Activated naive CD8-positive, alpha-beta T cell treated with anti-CD3 and anti-CD28 coated beads, Interleukin-2, amount 50 U/mL, for 24 hours (primary cell): ENCODE results near the gene USP17L13.
"Not testable (repeated sequence)": the region's sequence is repeated elsewhere in the genome, so short reads cannot be mapped to it uniquely, and the experiment has no call there.

Experiments used
- ATAC-seq: fragments of 150-1000 bp; cut with Tn5 transposase; one replicate; pipeline ENCODE4 v1.10.0; 2021
- DNase-seq: peaks from one replicate; pipeline ENCODE4 v3.0.0; 2021
- H3K27ac Mint-ChIP-seq: one replicate; pipeline ENCODE4 v1.8.0; 2021; ENCODE audit warnings: mild to moderate bottlenecking, mixed read lengths
- H3K27me3 Mint-ChIP-seq: one replicate; pipeline ENCODE4 v1.8.0; 2021; ENCODE audit warnings: mixed read lengths
- H3K36me3 Mint-ChIP-seq: one replicate; pipeline ENCODE4 v1.8.0; 2021; ENCODE audit warnings: low read depth, mixed read lengths
- H3K4me1 Mint-ChIP-seq: one replicate; pipeline ENCODE4 v1.8.0; 2021; ENCODE audit warnings: mixed read lengths
- H3K4me3 Mint-ChIP-seq: one replicate; pipeline ENCODE4 v1.8.0; 2021; ENCODE audit warnings: mild to moderate bottlenecking, moderate library complexity, mixed read lengths
- H3K9me3 Mint-ChIP-seq: one replicate; pipeline ENCODE4 v1.8.0; 2021; ENCODE audit warnings: mixed read lengths

The USP17L13 gene, protein sequence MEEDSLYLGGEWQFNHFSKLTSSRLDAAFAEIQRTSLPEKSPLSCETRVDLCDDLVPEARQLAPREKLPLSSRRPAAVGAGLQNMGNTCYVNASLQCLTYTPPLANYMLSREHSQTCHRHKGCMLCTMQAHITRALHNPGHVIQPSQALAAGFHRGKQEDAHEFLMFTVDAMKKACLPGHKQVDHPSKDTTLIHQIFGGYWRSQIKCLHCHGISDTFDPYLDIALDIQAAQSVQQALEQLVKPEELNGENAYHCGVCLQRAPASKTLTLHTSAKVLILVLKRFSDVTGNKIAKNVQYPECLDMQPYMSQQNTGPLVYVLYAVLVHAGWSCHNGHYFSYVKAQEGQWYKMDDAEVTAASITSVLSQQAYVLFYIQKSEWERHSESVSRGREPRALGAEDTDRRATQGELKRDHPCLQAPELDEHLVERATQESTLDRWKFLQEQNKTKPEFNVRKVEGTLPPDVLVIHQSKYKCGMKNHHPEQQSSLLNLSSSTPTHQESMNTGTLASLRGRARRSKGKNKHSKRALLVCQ

DNA sequence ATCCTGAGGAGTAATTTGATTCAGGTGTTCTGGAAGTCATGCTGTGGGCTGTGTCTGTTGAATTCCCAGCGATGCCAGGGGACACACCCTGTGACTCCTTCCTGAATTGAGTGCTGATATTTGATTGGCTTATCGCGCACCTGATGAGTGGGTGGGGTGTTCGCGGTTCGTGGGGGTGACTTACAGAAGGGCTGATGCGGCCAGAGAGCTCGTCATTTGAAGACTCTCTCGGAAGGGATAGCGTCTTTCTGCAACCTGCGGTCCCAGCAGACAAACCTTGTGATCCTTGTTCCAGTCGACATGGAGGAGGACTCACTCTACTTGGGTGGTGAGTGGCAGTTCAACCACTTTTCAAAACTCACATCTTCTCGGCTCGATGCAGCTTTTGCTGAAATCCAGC, at the start of gene USP17L13:
USP17L13 (plus strand) TSS at position 301 of the 400 bp plus-strand sequence; CDS start at position 301, 0 bp downstream.
- not testable (repeated sequence) for H3K9me3 Mint-ChIP-seq, H3K4me1 Mint-ChIP-seq, H3K4me3 Mint-ChIP-seq, H3K27me3 Mint-ChIP-seq, H3K36me3 Mint-ChIP-seq, H3K27ac Mint-ChIP-seq, DNase-seq, ATAC-seq

DNA sequence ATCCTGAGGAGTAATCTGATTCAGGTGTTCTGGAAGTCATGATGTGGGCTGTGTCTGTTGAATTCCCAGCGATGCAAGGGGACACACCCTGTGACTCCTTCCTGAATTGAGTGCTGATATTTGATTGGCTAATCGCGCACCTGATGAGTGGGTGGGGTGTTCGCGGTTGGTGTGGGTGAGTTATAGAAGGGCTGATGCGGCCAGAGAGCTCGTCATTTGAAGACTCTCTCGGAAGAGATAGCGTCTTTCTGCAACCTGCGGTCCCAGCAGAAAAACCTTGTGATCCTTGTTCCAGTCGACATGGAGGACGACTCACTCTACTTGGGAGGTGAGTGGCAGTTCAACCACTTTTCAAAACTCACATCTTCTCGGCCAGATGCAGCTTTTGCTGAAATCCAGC, 14.3 kb upstream of the USP17L13 start, which contains the start of gene USP17L10:
USP17L10 (plus strand) TSS at position 301 of the 400 bp plus-strand sequence; CDS start at position 301, 0 bp downstream.
- DNase-seq, H3K27ac Mint-ChIP-seq, H3K9me3 Mint-ChIP-seq, H3K4me1 Mint-ChIP-seq, H3K36me3 Mint-ChIP-seq, H3K27me3 Mint-ChIP-seq, ATAC-seq, H3K4me3 Mint-ChIP-seq: not testable (repeated sequence)

DNA sequence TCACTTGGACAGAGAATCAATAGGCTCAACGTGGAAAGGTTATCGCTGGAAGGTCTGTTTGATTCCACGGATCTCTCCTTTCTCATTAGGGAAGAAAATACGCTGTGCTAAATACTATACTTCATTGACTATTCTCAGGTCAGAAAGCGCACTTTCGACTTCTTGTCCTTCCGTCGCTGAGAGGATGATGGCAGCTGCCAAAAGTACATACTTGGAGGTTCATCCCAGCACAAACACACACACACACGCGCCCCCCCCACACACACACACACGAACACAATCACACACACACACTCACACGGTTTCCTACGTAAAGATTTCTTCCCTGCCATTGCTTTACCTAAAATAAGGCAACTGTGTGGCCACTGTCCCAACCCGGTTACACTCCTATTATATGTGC, 10.0 kb upstream of the USP17L13 start:
- peak; percentile 0 for DNase-seq
- not testable (repeated sequence) for H3K9me3 Mint-ChIP-seq, H3K4me3 Mint-ChIP-seq, H3K27ac Mint-ChIP-seq, H3K27me3 Mint-ChIP-seq, H3K36me3 Mint-ChIP-seq, H3K4me1 Mint-ChIP-seq, ATAC-seq

DNA sequence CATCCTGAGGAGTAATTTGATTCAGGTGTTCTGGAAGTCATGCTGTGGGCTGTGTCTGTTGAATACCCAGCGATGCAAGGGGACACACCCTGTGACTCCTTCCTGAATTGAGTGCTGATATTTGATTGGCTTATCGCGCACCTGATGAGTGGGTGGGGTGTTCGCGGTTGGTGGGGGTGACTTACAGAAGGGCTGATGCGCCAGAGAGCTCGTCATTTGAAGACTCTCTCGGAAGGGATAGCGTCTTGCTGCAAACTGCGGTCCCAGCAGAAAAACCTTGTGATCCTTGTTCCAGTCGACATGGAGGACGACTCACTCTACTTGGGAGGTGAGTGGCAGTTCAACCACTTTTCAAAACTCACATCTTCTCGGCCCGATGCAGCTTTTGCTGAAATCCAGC, 9.6 kb upstream of the USP17L13 start, which contains the start of gene USP17L11:
USP17L11 (plus strand) TSS at position 301 of the 400 bp plus-strand sequence; CDS start at position 301, 0 bp downstream.
- H3K27ac Mint-ChIP-seq, H3K4me3 Mint-ChIP-seq, H3K9me3 Mint-ChIP-seq, ATAC-seq, H3K36me3 Mint-ChIP-seq, DNase-seq, H3K4me1 Mint-ChIP-seq, H3K27me3 Mint-ChIP-seq: not testable (repeated sequence)

DNA sequence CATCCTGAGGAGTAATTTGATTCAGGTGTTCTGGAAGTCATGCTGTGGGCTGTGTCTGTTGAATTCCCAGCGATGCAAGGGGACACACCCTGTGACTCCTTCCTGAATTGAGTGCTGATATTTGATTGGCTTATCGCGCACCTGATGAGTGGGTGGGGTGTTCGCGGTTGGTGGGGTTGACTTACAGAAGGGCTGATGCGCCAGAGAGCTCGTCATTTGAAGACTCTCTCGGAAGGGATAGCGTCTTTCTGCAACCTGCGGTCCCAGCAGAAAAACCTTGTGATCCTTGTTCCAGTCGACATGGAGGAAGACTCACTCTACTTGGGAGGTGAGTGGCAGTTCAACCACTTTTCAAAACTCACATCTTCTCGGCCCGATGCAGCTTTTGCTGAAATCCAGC, 4.8 kb upstream of the USP17L13 start, which contains the start of gene USP17L12:
USP17L12 (plus strand) TSS at position 301 of the 400 bp plus-strand sequence; CDS start at position 301, 0 bp downstream.
- DNase-seq, H3K4me3 Mint-ChIP-seq, ATAC-seq, H3K36me3 Mint-ChIP-seq, H3K4me1 Mint-ChIP-seq, H3K27ac Mint-ChIP-seq, H3K27me3 Mint-ChIP-seq, H3K9me3 Mint-ChIP-seq: not testable (repeated sequence)

DNA sequence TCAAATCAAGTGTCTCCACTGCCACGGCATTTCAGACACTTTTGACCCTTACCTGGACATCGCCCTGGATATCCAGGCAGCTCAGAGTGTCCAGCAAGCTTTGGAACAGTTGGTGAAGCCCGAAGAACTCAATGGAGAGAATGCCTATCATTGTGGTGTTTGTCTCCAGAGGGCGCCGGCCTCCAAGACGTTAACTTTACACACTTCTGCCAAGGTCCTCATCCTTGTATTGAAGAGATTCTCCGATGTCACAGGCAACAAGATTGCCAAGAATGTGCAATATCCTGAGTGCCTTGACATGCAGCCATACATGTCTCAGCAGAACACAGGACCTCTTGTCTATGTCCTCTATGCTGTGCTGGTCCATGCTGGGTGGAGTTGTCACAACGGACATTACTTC, 5.6 kb downstream of the USP17L13 start:
- not testable (repeated sequence) for H3K36me3 Mint-ChIP-seq, DNase-seq, H3K4me3 Mint-ChIP-seq, H3K4me1 Mint-ChIP-seq, H3K9me3 Mint-ChIP-seq, H3K27ac Mint-ChIP-seq, H3K27me3 Mint-ChIP-seq, ATAC-seq

DNA sequence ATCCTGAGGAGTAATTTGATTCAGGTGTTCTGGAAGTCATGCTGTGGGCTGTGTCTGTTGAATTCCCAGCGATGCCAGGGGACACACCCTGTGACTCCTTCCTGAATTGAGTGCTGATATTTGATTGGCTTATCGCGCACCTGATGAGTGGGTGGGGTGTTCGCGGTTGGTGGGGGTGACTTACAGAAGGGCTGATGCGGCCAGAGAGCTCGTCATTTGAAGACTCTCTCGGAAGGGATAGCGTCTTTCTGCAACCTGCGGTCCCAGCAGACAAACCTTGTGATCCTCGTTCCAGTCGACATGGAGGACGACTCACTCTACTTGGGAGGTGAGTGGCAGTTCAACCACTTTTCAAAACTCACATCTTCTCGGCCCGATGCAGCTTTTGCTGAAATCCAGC, 9.4 kb downstream of the USP17L13 start, which contains the start of gene USP17L15:
USP17L15 (plus strand) TSS at position 301 of the 400 bp plus-strand sequence; CDS start at position 301, 0 bp downstream.
- ATAC-seq, H3K36me3 Mint-ChIP-seq, H3K27ac Mint-ChIP-seq, H3K27me3 Mint-ChIP-seq, H3K4me3 Mint-ChIP-seq, DNase-seq, H3K4me1 Mint-ChIP-seq, H3K9me3 Mint-ChIP-seq: not testable (repeated sequence)

DNA sequence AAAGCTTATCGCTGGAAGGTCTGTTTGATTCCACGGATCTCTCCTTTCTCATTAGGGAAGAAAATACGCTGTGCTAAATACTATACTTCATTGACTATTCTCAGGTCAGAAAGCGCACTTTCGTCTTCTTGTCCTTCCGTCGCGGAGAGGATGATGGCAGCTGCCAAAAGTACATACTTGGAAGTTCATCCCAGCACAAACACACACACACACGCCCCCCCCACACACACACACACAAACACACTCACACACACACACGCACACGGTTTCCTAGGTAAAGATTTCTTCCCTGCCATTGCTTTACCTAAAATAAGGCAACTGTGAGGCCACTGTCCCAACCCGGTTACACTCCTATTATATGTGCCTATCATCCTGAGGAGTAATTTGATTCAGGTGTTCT, 13.8 kb downstream of the USP17L13 start:
- H3K4me3 Mint-ChIP-seq, H3K4me1 Mint-ChIP-seq: not testable (repeated sequence)

DNA sequence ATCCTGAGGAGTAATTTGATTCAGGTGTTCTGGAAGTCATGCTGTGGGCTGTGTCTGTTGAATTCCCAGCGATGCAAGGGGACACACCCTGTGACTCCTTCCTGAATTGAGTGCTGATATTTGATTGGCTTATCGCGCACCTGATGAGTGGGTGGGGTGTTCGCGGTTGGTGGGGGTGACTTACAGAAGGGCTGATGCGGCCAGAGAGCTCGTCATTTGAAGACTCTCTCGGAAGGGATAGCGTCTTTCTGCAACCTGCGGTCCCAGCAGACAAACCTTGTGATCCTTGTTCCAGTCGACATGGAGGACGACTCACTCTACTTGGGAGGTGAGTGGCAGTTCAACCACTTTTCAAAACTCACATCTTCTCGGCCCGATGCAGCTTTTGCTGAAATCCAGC, 18.9 kb downstream of the USP17L13 start, which contains the start of gene USP17L17:
USP17L17 (plus strand) TSS at position 301 of the 400 bp plus-strand sequence; CDS start at position 301, 0 bp downstream.
- not testable (repeated sequence) for H3K9me3 Mint-ChIP-seq, H3K27ac Mint-ChIP-seq, DNase-seq, H3K27me3 Mint-ChIP-seq, H3K36me3 Mint-ChIP-seq, ATAC-seq, H3K4me1 Mint-ChIP-seq, H3K4me3 Mint-ChIP-seq

More for the DNA sequence above, 13.8 kb downstream of the USP17L13 start:
- H3K36me3 Mint-ChIP-seq, H3K27ac Mint-ChIP-seq, ATAC-seq, H3K9me3 Mint-ChIP-seq, H3K27me3 Mint-ChIP-seq, DNase-seq: not testable (repeated sequence)

DNA sequence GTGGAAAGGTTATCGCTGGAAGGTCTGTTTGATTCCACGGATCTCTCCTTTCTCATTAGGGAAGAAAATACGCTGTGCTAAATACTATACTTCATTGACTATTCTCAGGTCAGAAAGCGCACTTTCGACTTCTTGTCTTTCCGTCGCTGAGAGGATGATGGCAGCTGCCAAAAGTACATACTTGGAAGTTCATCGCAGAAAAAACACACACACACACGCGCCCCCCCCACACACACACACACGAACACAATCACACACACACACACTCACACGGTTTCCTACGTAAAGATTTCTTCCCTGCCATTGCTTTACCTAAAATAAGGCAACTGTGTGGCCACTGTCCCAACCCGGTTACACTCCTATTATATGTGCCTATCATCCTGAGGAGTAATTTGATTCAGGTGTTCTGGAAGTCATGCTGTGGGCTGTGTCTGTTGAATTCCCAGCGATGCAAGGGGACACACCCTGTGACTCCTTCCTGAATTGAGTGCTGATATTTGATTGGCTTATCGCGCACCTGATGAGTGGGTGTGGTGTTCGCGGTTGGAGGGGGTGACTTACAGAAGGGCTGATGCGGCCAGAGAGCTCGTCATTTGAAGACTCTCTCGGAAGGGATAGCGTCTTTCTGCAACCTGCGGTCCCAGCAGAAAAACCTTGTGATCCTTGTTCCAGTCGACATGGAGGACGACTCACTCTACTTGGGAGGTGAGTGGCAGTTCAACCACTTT, 23.4 kb downstream of the USP17L13 start, which contains the start of gene USP17L18:
USP17L18 (plus strand) TSS at position 678 of the 728 bp plus-strand sequence; CDS start at position 678, 0 bp downstream.
- H3K9me3 Mint-ChIP-seq, H3K27ac Mint-ChIP-seq, DNase-seq, H3K4me3 Mint-ChIP-seq, H3K36me3 Mint-ChIP-seq, ATAC-seq, H3K27me3 Mint-ChIP-seq, H3K4me1 Mint-ChIP-seq: not testable (repeated sequence)

DNA sequence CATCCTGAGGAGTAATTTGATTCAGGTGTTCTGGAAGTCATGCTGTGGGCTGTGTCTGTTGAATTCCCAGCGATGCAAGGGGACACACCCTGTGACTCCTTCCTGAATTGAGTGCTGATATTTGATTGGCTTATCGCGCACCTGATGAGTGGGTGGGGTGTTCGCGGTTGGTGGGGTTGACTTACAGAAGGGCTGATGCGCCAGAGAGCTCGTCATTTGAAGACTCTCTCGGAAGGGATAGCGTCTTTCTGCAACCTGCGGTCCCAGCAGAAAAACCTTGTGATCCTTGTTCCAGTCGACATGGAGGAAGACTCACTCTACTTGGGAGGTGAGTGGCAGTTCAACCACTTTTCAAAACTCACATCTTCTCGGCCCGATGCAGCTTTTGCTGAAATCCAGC, 28.4 kb downstream of the USP17L13 start, which contains the start of gene USP17L19:
USP17L19 (plus strand) TSS at position 301 of the 400 bp plus-strand sequence; CDS start at position 301, 0 bp downstream.
- not testable (repeated sequence) for H3K36me3 Mint-ChIP-seq, DNase-seq, H3K27me3 Mint-ChIP-seq, H3K4me3 Mint-ChIP-seq, H3K4me1 Mint-ChIP-seq, ATAC-seq, H3K9me3 Mint-ChIP-seq, H3K27ac Mint-ChIP-seq

DNA sequence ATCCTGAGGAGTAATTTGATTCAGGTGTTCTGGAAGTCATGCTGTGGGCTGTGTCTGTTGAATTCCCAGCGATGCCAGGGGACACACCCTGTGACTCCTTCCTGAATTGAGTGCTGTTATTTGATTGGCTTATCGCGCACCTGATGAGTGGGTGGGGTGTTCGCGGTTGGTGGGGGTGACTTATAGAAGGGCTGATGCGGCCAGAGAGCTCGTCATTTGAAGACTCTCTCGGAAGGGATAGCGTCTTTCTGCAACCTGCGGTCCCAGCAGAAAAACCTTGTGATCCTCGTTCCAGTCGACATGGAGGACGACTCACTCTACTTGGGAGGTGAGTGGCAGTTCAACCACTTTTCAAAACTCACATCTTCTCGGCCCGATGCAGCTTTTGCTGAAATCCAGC, 33.1 kb downstream of the USP17L13 start, which contains the start of gene USP17L20:
USP17L20 (plus strand) TSS at position 301 of the 400 bp plus-strand sequence; CDS start at position 301, 0 bp downstream.
- not testable (repeated sequence) for H3K27me3 Mint-ChIP-seq, DNase-seq, H3K4me3 Mint-ChIP-seq, H3K4me1 Mint-ChIP-seq, H3K36me3 Mint-ChIP-seq, H3K27ac Mint-ChIP-seq, H3K9me3 Mint-ChIP-seq, ATAC-seq

DNA sequence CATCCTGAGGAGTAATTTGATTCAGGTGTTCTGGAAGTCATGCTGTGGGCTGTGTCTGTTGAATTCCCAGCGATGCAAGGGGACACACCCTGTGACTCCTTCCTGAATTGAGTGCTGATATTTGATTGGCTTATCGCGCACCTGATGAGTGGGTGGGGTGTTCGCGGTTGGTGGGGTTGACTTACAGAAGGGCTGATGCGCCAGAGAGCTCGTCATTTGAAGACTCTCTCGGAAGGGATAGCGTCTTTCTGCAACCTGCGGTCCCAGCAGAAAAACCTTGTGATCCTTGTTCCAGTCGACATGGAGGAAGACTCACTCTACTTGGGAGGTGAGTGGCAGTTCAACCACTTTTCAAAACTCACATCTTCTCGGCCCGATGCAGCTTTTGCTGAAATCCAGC, 37.9 kb downstream of the USP17L13 start, which contains the start of gene USP17L21:
USP17L21 (plus strand) TSS at position 301 of the 400 bp plus-strand sequence; CDS start at position 301, 0 bp downstream.
- H3K4me3 Mint-ChIP-seq, H3K9me3 Mint-ChIP-seq, ATAC-seq, H3K4me1 Mint-ChIP-seq, DNase-seq, H3K36me3 Mint-ChIP-seq, H3K27me3 Mint-ChIP-seq, H3K27ac Mint-ChIP-seq: not testable (repeated sequence)

DNA sequence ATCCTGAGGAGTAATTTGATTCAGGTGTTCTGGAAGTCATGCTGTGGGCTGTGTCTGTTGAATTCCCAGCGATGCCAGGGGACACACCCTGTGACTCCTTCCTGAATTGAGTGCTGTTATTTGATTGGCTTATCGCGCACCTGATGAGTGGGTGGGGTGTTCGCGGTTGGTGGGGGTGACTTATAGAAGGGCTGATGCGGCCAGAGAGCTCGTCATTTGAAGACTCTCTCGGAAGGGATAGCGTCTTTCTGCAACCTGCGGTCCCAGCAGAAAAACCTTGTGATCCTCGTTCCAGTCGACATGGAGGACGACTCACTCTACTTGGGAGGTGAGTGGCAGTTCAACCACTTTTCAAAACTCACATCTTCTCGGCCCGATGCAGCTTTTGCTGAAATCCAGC, 42.6 kb downstream of the USP17L13 start, which contains the start of gene USP17L22:
USP17L22 (plus strand) TSS at position 301 of the 400 bp plus-strand sequence; CDS start at position 301, 0 bp downstream.
- not testable (repeated sequence) for H3K27ac Mint-ChIP-seq, DNase-seq, H3K4me3 Mint-ChIP-seq, H3K27me3 Mint-ChIP-seq, ATAC-seq, H3K36me3 Mint-ChIP-seq, H3K9me3 Mint-ChIP-seq, H3K4me1 Mint-ChIP-seq
